Anterior cingulate cortex (tissue), 58 donors: Measurements from ENCODE around the gene PCNX2.
A peak's percentile ranks its signal among the peaks of the same experiment; 100 is the strongest.
"Not testable (repeated sequence)": the region's sequence is repeated elsewhere in the genome, so short reads cannot be mapped to it uniquely, and the experiment has no call there.

Experiments used
- DNase-seq, 58 donors: peaks; one replicate each; lab custom pipeline; 2025; lab: John Stamatoyannopoulos, UW

PCNX2 gene

GRCh38 chr1:233032916-233033315 lies 262.6 kb downstream of the PCNX2 start:
- no peak for DNase-seq

GRCh38 chr1:233031521-233031920 lies 264.0 kb downstream of the PCNX2 start:
- no peak for DNase-seq

GRCh38 chr1:233027046-233027445 lies 268.5 kb downstream of the PCNX2 start:
- no peak for DNase-seq

- no peak for DNase-seq
These were observed 270.0 kb downstream of the PCNX2 start for GRCh38 chr1:233025567-233025966.

- DNase-seq: peak in 14 of 58 donors; percentile 2 to 24 (median 14)
These were observed 270.4 kb downstream of the PCNX2 start for GRCh38 chr1:233025157-233025556.

GRCh38 chr1:233024199-233024598 lies 271.3 kb downstream of the PCNX2 start:
- no peak for DNase-seq

GRCh38 chr1:233022246-233022645 lies 273.3 kb downstream of the PCNX2 start:
- no peak for DNase-seq

GRCh38 chr1:233020426-233020825 lies 275.1 kb downstream of the PCNX2 start:
- peak in 4 of 58 donors; percentile 17 to 41 (median 22) for DNase-seq

GRCh38 chr1:233019778-233020325 lies 275.7 kb downstream of the PCNX2 start:
- DNase-seq: peak in 2 of 58 donors; percentile 6 to 41

- DNase-seq: no peak
These were observed 276.4 kb downstream of the PCNX2 start for GRCh38 chr1:233019083-233019482.

- DNase-seq: no peak
These were observed 278.7 kb downstream of the PCNX2 start for GRCh38 chr1:233016798-233017197.

- DNase-seq: no peak
These were observed 279.6 kb downstream of the PCNX2 start for GRCh38 chr1:233015965-233016364.

GRCh38 chr1:233012021-233012420 lies 283.5 kb downstream of the PCNX2 start:
- no peak for DNase-seq

- no peak for DNase-seq
These were observed 285.4 kb downstream of the PCNX2 start for GRCh38 chr1:233010146-233010545.

GRCh38 chr1:233006541-233006973 lies 289.0 kb downstream of the PCNX2 start:
- no peak for DNase-seq

GRCh38 chr1:233006108-233006507 lies 289.4 kb downstream of the PCNX2 start:
- DNase-seq: peak in 3 of 58 donors; percentile 3 to 40 (median 26)

GRCh38 chr1:233005703-233006102 lies 289.8 kb downstream of the PCNX2 start:
- DNase-seq: no peak

GRCh38 chr1:233005156-233005555 lies 290.4 kb downstream of the PCNX2 start:
- no peak for DNase-seq

GRCh38 chr1:233004451-233004850 lies 291.1 kb downstream of the PCNX2 start:
- no peak for DNase-seq

GRCh38 chr1:233003638-233004037 lies 291.9 kb downstream of the PCNX2 start:
- not testable (repeated sequence) for DNase-seq

- DNase-seq: no peak
These were observed 295.4 kb downstream of the PCNX2 start for GRCh38 chr1:232999956-233000625.

GRCh38 chr1:232998646-232999045 lies 296.9 kb downstream of the PCNX2 start:
- no peak for DNase-seq
